Glomerular visceral epithelial cell (primary cell): ENCODE results near the gene NAAA.
"Not testable (repeated sequence)": the region's sequence is repeated elsewhere in the genome, so short reads cannot be mapped to it uniquely, and the experiment has no call there.

Source experiments
- DNase-seq: peaks from one replicate; pipeline ENCODE4 v3.0.0-alpha.2; 2016; ENCODE audit errors: extremely low spot score

NAAA gene

DNA sequence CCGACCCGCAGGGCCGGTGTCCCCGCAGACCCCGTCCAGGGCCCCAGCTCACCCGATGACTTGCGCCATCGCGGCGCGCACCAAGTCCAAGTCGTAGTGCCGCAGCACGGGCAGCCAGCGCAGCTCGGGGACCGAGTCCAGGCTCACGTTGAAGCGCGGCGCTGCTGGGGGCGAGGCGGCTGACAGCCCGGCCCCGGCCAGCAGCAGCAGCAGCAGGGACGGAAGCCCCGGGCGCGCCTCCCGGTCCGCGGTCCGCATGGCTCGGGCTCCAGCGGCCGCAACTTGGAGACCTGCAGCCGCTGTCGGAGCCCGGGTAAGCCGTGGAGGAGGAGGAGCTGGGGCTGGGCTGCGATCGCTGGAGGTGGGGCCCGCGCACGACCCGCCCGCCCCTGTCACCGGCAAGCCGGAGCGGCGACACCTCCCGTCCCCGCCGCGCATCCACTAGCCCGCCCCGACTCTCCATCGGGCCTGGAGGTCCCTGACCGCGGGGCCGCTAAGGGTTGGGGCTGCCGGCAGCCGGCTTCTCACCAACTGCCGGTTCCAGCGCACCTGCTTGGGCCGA, at the start of gene NAAA:
Gene NAAA (minus strand): TSS at position 322 of the 562 bp plus-strand sequence. CDS start 64 bp downstream, at position 258.
- DNase-seq, result peak; percentile 57

- peak; percentile 4 for DNase-seq
Measured at GRCh38 chr4:75989846-75990528, 49.2 kb upstream of the NAAA start.

DNA sequence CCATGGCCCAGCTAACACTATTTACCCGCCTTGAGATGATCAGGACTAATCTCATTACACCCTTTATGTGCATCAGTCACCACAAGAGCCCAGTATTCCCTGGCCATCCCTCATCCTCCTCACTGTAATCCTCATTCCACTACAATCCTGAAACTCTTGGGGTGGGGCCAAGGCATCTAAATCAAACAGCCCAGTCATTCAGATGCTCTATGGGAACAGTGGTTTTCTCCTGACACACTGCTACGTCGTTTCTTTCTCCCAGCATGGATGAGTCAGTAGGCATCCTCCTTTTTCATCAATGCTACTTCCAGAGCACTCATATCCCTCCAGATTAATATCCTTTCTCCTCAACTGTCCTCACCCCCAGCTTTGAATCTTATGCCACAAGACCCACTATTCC, 44.3 kb upstream of the NAAA start:
- DNase-seq, result peak; percentile 56

- DNase-seq, result no peak
Measured at GRCh38 chr4:75980576-75980975, 39.8 kb upstream of the NAAA start.

GRCh38 chr4:75976177-75976576, 35.4 kb upstream of the NAAA start:
- DNase-seq, result no peak

- peak; percentile 12 for DNase-seq
Measured at GRCh38 chr4:75973766-75974165, 33.0 kb upstream of the NAAA start.

DNA sequence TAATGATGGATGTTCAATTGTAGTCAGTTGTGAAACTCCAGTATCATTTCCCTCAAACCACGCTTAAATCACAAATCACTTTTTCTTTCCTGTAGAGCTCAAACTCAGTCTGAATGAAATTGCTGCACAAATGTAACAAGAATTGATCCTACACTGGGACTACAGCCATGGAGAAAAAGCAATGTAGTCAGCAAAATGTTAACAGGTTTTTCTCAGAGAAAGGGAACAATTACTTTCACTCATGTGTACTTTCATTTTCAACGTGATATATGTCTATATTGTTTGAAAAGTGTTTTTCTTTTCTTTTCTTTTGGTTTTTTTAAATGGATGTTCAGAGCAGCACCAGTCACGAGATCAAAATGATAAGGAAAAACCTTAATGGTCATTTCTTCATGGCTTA, 27.3 kb upstream of the NAAA start:
- DNase-seq, result no peak

DNA sequence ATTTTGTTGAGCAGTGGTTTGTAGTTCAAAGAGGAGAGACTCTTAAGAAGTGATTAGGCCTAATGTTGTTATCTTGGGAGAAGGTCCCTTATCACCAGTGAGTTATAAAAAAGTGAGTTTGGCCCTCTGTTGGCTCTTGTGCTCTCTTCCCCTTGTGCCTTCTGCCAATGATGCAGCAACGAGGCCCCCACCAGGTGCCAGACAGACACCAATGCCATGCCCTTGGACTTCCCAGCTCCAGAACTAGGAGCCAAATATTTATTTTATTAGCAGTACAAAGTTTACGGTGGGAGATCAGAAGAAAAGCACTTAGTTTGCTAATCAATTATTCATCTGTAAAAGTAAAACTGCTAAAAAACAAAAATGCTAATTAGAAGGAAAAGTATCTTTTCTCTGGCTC, 22.7 kb upstream of the NAAA start:
- no peak for DNase-seq

DNA sequence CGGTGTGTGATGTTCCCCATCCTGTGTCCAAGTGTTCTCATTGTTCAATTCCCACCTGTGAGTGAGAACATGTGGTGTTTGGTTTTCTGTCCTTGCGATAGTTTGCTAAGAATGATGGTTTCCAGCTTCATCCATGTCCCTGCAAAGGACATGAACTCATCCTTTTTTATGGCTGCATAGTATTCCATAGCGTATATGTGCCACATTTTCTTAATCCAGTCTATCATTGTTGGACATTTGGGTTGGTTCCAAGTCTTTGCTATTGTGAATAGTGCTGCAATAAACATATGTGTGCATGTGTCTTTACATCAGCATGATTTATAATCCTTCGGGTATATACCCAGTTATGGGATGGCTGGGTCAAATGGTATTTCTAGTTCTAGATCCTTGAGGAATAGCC, 21.3 kb upstream of the NAAA start:
- DNase-seq, result not testable (repeated sequence)

- not testable (repeated sequence) for DNase-seq
Measured at GRCh38 chr4:75958546-75958945, 17.7 kb upstream of the NAAA start.

DNA sequence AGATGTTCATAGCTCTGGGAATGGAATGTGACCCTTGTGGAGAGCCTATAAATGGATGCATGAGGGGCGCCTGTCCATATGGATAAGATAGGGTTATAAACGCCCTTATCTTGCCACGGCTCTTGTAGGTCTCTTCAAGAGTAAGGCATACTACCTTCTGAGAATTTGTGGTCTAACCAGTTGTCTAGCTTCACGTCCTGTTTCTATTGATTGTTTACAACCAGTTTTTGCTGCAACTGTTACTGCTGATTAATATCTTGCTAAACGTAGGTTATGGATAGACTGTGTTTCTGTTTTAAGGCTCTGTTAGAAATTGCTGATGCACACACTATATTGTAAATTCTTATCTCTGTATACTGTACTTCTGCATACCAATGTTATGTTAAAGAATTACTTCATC, 14.0 kb upstream of the NAAA start:
- DNase-seq, result not testable (repeated sequence)

- no peak for DNase-seq
Measured at GRCh38 chr4:75953509-75953908, 12.7 kb upstream of the NAAA start.

DNA sequence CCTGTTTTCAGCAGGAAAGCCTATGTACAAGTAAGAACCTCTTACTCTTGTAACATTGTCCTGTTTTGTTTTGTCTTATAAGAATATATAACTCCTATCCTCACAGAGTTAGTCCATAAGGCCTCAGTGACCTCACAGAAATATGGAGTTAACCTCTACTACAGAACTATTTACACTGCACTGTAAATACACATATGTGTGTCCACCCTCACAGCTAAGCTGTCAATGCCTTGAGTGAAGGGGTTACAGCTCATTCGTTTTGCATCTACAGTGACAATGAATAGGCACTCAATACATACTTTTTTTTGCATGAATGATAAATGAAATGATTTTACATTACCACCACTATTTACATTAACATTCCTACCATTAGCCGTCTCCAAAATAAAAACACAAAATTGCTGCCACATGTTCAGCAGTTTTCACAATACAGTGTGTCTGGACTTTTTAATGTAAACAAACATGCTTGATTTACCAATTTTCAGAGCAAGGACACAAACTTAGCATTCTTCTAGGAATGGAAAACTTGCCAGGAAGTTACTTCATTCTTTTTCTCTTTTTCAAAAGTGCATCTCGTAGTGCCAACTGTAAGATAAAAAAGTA, 9.5 kb upstream of the NAAA start:
- DNase-seq, result no peak

DNA sequence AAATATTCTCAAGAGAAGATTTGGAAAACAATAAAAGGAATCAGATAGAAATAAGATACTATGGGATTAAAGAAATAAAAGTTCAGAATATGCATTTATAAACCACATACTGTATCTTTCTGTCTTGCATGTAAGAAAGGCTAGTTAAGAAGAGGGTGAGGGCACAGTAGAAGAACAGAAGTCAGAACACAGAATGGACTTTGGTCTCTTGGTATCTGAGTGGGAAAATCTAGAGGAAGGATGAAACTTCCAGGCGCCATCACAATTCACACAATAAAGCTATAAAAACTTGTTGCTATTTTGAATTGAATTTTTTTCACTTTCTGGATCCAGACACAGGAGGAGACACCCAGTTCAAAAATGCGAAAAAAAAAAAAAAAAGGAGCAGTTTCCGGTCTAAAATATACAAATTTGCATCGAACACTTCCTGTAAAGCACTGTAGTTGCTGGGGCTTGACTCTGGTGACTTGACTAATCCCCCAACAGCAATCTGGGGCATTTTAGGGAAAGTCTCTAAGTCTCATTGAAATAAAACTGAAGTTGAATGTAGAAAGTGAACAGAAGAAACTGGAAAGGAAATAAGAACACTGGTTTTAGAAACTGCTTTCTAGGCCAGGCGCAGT, 8.1 kb upstream of the NAAA start:
- DNase-seq, result no peak

DNA sequence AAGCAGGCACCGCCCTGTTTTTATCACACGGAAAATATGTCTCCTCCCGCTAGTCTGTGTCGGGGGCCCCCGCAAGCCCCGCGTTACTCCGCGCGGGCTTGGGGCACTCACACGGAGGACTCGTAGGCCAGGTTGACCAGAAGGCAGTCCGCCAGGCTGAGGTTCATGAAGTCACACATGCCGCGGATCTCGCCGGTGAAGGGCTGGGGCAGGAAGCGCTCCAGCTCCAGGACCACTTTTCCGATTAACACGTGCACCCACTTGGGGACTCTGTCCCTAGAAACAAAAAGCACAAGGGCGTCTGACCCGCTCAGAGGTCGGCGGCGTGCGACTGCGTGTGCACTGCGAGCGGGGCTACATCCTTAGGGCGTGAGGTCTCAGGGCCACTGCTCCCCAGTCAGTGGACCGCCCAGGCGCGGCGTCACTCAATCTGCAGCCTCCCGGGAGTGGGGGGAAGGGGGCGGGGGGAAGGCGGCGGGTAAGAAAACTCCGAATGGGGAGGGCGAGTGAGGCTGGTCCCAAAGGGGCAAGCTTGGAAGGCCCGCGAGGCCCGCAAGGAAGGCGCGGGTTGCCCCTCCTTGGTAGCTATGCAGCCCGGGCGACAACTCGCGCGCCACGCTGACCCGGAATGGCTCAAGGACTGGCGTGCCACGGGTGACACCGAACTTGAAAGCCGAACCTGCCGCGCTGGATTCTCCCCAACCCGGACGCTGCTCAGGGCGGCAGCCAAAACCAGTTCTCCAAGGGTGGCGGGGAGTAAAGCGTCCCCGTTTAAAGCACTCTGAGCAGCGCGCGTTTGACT, 722 bp downstream of the NAAA start:
- peak; percentile 69 for DNase-seq

GRCh38 chr4:75935628-75936027, 5.2 kb downstream of the NAAA start:
- no peak for DNase-seq

GRCh38 chr4:75930152-75930551, 10.7 kb downstream of the NAAA start:
- DNase-seq, result no peak

DNA sequence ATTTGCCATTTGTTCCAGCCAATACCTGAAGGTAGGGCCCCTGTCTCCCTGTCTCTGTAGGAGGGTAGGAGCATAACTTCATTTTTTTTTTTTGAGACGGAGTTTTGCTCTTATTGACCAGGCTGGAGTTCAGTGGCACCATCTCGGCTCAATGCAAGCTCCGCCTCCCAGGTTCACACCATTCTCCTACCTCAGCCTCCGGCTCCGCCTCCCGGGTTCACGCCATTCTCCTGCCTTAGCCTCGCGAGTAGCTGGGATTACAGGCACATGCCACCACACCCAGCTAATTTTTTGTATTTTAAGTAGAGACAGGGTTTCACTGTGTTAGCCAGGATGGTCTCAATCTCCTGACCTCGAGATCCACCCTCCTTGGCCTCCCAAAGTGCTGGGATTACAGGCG, 15.9 kb downstream of the NAAA start:
- not testable (repeated sequence) for DNase-seq

DNA sequence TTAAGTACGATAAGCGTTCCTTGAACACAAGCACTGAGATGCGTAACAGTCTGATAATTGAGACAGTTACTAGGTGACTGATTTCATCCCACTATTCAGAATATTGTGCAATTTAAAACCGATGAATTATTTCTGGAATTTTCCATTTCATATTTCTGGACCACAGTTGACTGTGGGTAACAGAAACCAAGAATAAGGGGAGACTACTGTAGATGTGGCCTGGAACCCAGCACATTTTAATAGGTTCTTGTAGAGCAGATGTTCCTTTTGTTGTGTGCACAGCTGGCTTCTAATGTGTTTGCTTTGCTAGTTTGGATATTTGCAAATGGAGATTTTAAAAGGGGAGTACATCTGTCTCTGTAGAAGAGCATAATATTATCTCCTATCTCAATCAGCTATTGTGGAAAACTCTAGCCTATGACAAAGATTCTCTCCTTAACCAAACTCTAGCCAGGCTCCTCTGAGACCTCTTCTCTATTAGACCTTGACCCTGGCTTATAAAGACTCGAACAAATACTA, 16.4 kb downstream of the NAAA start:
- no peak for DNase-seq

GRCh38 chr4:75922588-75922987, 18.2 kb downstream of the NAAA start:
- no peak for DNase-seq

- DNase-seq, result no peak
Measured at GRCh38 chr4:75921910-75922309, 18.9 kb downstream of the NAAA start.

DNA sequence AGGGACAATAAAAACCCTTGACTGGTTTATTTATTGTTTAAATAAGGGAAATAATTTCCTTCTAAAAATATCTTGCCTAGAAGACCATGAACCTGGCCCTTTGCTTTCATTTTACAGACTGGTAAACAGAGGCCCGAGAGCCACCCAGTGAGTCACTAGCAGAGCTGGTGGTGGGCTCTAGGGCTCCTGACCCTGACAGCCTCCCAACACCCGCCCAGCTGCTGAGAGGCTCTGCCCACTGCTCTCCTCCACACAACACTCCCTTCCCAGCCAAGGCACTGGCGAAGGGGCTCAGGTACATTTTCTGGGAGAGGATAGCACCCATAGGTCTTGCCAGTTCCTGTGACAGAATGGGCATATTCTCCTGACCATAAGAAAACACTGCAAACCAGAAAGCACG, 20.5 kb downstream of the NAAA start:
- no peak for DNase-seq
